A549 (cell line): ENCODE measurements around the gene CXXC1. TPM values are rescaled to one million over a fixed set of nuclear protein-coding genes. Genes with fewer than 3 reads are reported as not detected.

Experiments
- ATAC-seq, 2 experiments: fragments of 200-7000 bp in 1 of 2; fragments of >200 bp in 1 of 2; cut with Nextera tagmentation in 1 of 2; cut with Tn5 transposase in 1 of 2; 3 replicates each; pipeline versions ENCODE4 v1.8.0 to v1.9.1; 2018 to 2020; ENCODE audit warnings: mild to moderate bottlenecking in 1 of 2, moderate library complexity in 1 of 2
- CTCF ChIA-PET: fragments of 300-600 bp; sonication (Branson Sonifier 250); formaldehyde crosslinking; extraction: SDS; loops from one replicate; lab custom pipeline; 2021; ENCODE audit warnings: antibody characterized with exemption, inconsistent platforms; lab: Yijun Ruan, JAX
- POLR2A ChIA-PET: fragments of 350-600 bp; formaldehyde crosslinking; extraction: SDS; loops from one replicate; lab custom pipeline; 2021; ENCODE audit warnings: antibody characterized with exemption, inconsistent platforms; lab: Yijun Ruan, JAX
- DNase-seq, 2 experiments: peaks; one replicate each; pipeline versions ENCODE4 v3.0.0 to v3.0.0-alpha.2; 2011 to 2016; ENCODE audit warnings: low read depth in 1 of 2, low spot score in 1 of 2
- FAIRE-seq: peaks from 2 replicates; lab custom pipeline; 2011; peaks lifted over from hg19 to GRCh38; lab: Jason Lieb, UNC
- H3K27ac ChIP-seq, 2 experiments: fragments of >200 bp; sonication (Bioruptor Twin); formaldehyde crosslinking; 3 replicates each; pipeline ENCODE4 v1.5.1; 2016 to 2017
- H3K4me1 ChIP-seq: fragments of >200 bp; sonication (Bioruptor Twin); formaldehyde crosslinking; 3 replicates; pipeline ENCODE4 v1.6.1; 2016
- H3K4me2 ChIP-seq: fragments of >200 bp; sonication (Bioruptor Twin); formaldehyde crosslinking; 3 replicates; pipeline ENCODE4 v1.6.1; 2016
- H3K4me3 ChIP-seq: fragments of >200 bp; sonication (Bioruptor Twin); formaldehyde crosslinking; 3 replicates; pipeline ENCODE4 v1.5.1; 2016
- H3K9me3 ChIP-seq: fragments of >200 bp; sonication (Bioruptor Twin); formaldehyde crosslinking; 3 replicates; pipeline ENCODE4 v1.6.1; 2016
- CBX2 ChIP-seq: fragments of 200-600 bp; sonication (generic); IDR thresholded peaks from 2 replicates; pipeline ENCODE4 v1.6.1; 2016; ENCODE audit warnings: low read depth, mild to moderate bottlenecking, borderline replicate concordance
- EHMT2 ChIP-seq: fragments of 200-600 bp; sonication (generic); IDR thresholded peaks from 2 replicates; pipeline ENCODE4 v1.6.1; 2016; ENCODE audit warnings: antibody characterized with exemption, low read depth, mild to moderate bottlenecking, moderate library complexity
- EP300 ChIP-seq, 2 experiments: fragments of >200 bp; sonication (Bioruptor Twin); formaldehyde crosslinking; IDR thresholded peaks; 2 replicates in 1 of 2; 3 replicates in 1 of 2; pipeline ENCODE4 v1.6.1; 2016 to 2017
- ESRRA ChIP-seq: fragments of 150-350 bp; IDR thresholded peaks from 2 replicates; pipeline ENCODE4 v1.6.1; 2014; ENCODE audit warnings: mild to moderate bottlenecking, low read length, borderline replicate concordance
- FOSL2 ChIP-seq, 2 experiments: fragments of 450-650 bp in 1 of 2; fragments of >200 bp in 1 of 2; sonication (Bioruptor Twin) in 1 of 2; formaldehyde crosslinking; IDR thresholded peaks; 2 replicates each; pipeline versions ENCODE4 v1.5.0 to v1.6.1; 2016 to 2020; ENCODE audit warnings: mild to moderate bottlenecking in 1 of 2, moderate library complexity in 1 of 2
- FOXS1 ChIP-seq: fragments of 250-450 bp; sonication (Bioruptor Pico); IDR thresholded peaks from 2 replicates; pipeline ENCODE4 v1.5.0; 2020; ENCODE audit warnings: mild to moderate bottlenecking, moderate library complexity
- JUN ChIP-seq, 2 experiments: fragments of >200 bp; sonication (Bioruptor Twin); formaldehyde crosslinking; IDR thresholded peaks; 2 replicates in 1 of 2; 3 replicates in 1 of 2; pipeline ENCODE4 v1.6.1; 2016 to 2017
- MAFK ChIP-seq: fragments of 450-650 bp; IDR thresholded peaks from 2 replicates; pipeline ENCODE4 v1.6.1; 2014; ENCODE audit not compliant: partially characterized antibody
- MYC ChIP-seq: IDR thresholded peaks from 2 replicates; pipeline ENCODE4 v1.6.1; 2012; ENCODE audit warnings: mild to moderate bottlenecking, inconsistent platforms, low read length, improper control_type of control experiment, borderline replicate concordance
- RNF2 ChIP-seq: fragments of 200-600 bp; sonication (generic); IDR thresholded peaks from 2 replicates; pipeline ENCODE4 v1.6.1; 2016; ENCODE audit warnings: low read depth, mild to moderate bottlenecking, antibody characterized with exemption, moderate library complexity, borderline replicate concordance
- SMC3 ChIP-seq: fragments of >200 bp; sonication (Bioruptor Twin); formaldehyde crosslinking; IDR thresholded peaks from 3 replicates; pipeline ENCODE4 v1.6.1; 2018; ENCODE audit warnings: inconsistent platforms
- WGBS: methylation state at CpG from one replicate; pipeline ENCODE4 v1.1.6; 2017; ENCODE audit errors: missing lambda C conversion rate; 5-methylcytosine and 5-hydroxymethylcytosine counted together
- polyA plus RNA-seq, 4 experiments: library from polyadenylated mRNA; depleted of rRNA in 3 of 4; stranded (reverse); fragments of >200 nt; fragmentation: RNase III in 1 of 4; extraction: RNeasy Plus Mini Kit Qiagen cat#74134 plus additional on column Dnase treatment in 1 of 4; gene quantifications; 2 replicates in 3 of 4; 3 replicates in 1 of 4; pipeline ENCODE4 v1.2.3, GENCODE V29; 2011 to 2017
- TF ChIP-seq, protein P1 (sequence below): fragments of 450-650 bp; IDR thresholded peaks from 2 replicates; pipeline ENCODE4 v1.6.1; 2014; ENCODE audit warnings: antibody characterized with exemption
- TF ChIP-seq, protein P2 (sequence below): fragments of >200 bp; sonication (Bioruptor Twin); formaldehyde crosslinking; IDR thresholded peaks from 3 replicates; pipeline ENCODE4 v1.5.1; 2016
- TF ChIP-seq, protein P3 (sequence below): fragments of 250-450 bp; sonication (Bioruptor Pico); IDR thresholded peaks from 2 replicates; pipeline ENCODE4 v1.5.0; 2021; ENCODE audit warnings: mild to moderate bottlenecking, moderate library complexity, borderline replicate concordance
- TF ChIP-seq, protein P4 (sequence below): fragments of 200-600 bp; sonication (generic); IDR thresholded peaks from 2 replicates; pipeline ENCODE4 v1.6.1; 2016; ENCODE audit warnings: antibody characterized with exemption, mild to moderate bottlenecking, moderate library complexity
- TF ChIP-seq, protein P5 (sequence below): IDR thresholded peaks from 2 replicates; pipeline ENCODE4 v1.6.1; 2012; ENCODE audit warnings: low read depth, borderline replicate concordance

CXXC1 gene
- polyA plus RNA-seq, 2 of the 4 experiments (the other 2 are of a cell fraction), result 21.2 to 54.3 TPM

DNA sequence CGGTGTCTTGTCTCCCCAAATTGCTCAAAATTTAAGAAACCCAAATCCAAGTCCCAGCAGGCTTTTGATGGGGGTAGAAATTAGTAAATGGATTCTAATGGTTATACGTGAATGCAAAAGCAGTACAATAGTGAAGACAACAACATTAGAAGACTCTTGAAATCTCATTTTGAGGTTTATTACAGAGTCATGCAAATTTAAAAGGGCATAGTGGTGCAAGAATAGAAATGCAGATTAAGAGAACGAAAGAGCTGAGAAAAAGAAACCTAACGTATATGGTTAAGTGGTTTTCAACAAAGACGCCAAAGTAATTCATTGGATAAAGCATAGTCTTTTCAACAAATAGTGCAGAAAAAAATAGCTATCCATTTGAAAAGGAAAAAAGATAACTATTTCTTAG is 33.2 kb upstream of the CXXC1 start:
- TF ChIP-seq FOXS1 (CRISPR knock-in tag) (no peak), ESRRA (no peak), CBX2 (no peak), FOSL2 (IDR thresholded peaks at IDR 0.05) (no peak), FOSL2 (CRISPR knock-in tag; IDR thresholded peaks at IDR 0.05) (no peak)
- TF ChIP-seq, protein P1, sequence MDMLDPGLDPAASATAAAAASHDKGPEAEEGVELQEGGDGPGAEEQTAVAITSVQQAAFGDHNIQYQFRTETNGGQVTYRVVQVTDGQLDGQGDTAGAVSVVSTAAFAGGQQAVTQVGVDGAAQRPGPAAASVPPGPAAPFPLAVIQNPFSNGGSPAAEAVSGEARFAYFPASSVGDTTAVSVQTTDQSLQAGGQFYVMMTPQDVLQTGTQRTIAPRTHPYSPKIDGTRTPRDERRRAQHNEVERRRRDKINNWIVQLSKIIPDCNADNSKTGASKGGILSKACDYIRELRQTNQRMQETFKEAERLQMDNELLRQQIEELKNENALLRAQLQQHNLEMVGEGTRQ, result no peak
- H3K4me1 ChIP-seq, result no peaks in the 10 kb centered on the region
- CTCF ChIA-PET, result no interaction called here
- POLR2A ChIA-PET, result no interaction called here
- no peak for DNase-seq
- no peak for ATAC-seq
- H3K4me2 ChIP-seq, result no peak overlapping the region
- H3K9me3 ChIP-seq, result no peaks in the 10 kb centered on the region
- no peak overlapping the region for H3K4me3 ChIP-seq
- no peak for FAIRE-seq
- WGBS, result 50% methylated on average over 5 of the region's 5 CpGs
- H3K27ac ChIP-seq, result no peak overlapping the region

DNA sequence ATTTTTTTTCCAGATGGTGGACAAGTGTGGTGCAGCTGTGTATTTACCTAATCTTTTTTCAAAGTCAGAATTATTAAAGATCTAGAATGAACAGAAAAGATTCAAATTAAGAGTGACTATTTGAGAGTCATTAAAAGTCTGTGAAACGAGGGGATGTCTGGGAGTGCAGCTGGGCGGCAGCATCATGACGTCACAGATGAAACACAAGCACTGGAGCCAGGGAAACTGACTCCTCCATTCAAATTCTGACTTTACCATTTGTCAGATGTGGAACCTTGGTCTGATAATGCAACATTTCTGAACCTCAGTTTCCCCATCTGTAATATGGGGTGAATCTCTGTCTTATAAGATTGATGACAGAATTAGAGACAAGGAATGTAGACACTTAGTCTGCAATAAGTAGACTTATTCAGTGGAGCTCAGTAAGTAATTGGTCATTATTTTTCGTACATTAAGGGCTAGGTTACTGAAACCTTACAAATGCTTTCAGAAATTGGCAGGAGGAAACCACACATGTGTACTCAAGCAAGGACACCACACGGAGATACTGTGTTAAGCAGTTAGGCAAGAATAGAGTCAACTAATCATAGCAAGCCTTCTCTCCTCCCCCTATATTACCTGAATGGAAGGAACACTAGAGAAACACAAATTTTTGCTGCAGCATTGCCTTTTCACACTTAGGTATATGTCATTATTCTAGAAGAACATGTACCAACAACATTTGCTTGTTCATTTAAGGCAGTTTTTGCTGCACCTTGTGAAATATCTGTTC is 27.8 kb upstream of the CXXC1 start:
- Histone ChIP-seq H3K4me1 (no peaks in the 10 kb centered on the region), H3K4me3 (no peak overlapping the region), H3K27ac (no peak overlapping the region), H3K9me3 (no peaks in the 10 kb centered on the region), H3K4me2 (no peak overlapping the region)
- DNase-seq (no peak), FAIRE-seq (no peak), ATAC-seq (no peak)
- ChIA-PET CTCF (no interaction called here), POLR2A (no interaction called here)
- 48% methylated on average over 5 of the region's 5 CpGs for WGBS
- no peak for TF ChIP-seq EP300 (IDR thresholded peaks at IDR 0.05)
- no peak for TF ChIP-seq ESRRA
- no peak for TF ChIP-seq FOSL2 (IDR thresholded peaks at IDR 0.05)
- no peak for TF ChIP-seq FOSL2 (CRISPR knock-in tag; IDR thresholded peaks at IDR 0.05)
- TF ChIP-seq, protein P2, sequence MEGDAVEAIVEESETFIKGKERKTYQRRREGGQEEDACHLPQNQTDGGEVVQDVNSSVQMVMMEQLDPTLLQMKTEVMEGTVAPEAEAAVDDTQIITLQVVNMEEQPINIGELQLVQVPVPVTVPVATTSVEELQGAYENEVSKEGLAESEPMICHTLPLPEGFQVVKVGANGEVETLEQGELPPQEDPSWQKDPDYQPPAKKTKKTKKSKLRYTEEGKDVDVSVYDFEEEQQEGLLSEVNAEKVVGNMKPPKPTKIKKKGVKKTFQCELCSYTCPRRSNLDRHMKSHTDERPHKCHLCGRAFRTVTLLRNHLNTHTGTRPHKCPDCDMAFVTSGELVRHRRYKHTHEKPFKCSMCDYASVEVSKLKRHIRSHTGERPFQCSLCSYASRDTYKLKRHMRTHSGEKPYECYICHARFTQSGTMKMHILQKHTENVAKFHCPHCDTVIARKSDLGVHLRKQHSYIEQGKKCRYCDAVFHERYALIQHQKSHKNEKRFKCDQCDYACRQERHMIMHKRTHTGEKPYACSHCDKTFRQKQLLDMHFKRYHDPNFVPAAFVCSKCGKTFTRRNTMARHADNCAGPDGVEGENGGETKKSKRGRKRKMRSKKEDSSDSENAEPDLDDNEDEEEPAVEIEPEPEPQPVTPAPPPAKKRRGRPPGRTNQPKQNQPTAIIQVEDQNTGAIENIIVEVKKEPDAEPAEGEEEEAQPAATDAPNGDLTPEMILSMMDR, result no peak
- TF ChIP-seq SMC3, result no peak
- TF ChIP-seq, protein P3, sequence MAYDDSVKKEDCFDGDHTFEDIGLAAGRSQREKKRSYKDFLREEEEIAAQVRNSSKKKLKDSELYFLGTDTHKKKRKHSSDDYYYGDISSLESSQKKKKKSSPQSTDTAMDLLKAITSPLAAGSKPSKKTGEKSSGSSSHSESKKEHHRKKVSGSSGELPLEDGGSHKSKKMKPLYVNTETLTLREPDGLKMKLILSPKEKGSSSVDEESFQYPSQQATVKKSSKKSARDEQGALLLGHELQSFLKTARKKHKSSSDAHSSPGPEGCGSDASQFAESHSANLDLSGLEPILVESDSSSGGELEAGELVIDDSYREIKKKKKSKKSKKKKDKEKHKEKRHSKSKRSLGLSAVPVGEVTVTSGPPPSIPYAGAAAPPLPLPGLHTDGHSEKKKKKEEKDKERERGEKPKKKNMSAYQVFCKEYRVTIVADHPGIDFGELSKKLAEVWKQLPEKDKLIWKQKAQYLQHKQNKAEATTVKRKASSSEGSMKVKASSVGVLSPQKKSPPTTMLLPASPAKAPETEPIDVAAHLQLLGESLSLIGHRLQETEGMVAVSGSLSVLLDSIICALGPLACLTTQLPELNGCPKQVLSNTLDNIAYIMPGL, result no peak
- no peak for TF ChIP-seq RNF2
- TF ChIP-seq JUN (IDR thresholded peaks at IDR 0.05), result no peak
- TF ChIP-seq, protein P4, sequence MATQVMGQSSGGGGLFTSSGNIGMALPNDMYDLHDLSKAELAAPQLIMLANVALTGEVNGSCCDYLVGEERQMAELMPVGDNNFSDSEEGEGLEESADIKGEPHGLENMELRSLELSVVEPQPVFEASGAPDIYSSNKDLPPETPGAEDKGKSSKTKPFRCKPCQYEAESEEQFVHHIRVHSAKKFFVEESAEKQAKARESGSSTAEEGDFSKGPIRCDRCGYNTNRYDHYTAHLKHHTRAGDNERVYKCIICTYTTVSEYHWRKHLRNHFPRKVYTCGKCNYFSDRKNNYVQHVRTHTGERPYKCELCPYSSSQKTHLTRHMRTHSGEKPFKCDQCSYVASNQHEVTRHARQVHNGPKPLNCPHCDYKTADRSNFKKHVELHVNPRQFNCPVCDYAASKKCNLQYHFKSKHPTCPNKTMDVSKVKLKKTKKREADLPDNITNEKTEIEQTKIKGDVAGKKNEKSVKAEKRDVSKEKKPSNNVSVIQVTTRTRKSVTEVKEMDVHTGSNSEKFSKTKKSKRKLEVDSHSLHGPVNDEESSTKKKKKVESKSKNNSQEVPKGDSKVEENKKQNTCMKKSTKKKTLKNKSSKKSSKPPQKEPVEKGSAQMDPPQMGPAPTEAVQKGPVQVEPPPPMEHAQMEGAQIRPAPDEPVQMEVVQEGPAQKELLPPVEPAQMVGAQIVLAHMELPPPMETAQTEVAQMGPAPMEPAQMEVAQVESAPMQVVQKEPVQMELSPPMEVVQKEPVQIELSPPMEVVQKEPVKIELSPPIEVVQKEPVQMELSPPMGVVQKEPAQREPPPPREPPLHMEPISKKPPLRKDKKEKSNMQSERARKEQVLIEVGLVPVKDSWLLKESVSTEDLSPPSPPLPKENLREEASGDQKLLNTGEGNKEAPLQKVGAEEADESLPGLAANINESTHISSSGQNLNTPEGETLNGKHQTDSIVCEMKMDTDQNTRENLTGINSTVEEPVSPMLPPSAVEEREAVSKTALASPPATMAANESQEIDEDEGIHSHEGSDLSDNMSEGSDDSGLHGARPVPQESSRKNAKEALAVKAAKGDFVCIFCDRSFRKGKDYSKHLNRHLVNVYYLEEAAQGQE, result no peak
- no peak for TF ChIP-seq MYC
- no peak for TF ChIP-seq MAFK
- TF ChIP-seq EHMT2, result no peak
- TF ChIP-seq, protein P5, sequence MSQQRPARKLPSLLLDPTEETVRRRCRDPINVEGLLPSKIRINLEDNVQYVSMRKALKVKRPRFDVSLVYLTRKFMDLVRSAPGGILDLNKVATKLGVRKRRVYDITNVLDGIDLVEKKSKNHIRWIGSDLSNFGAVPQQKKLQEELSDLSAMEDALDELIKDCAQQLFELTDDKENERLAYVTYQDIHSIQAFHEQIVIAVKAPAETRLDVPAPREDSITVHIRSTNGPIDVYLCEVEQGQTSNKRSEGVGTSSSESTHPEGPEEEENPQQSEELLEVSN, result no peak
